ENCODE results near the gene MED9.

The MED9 gene

GRCh38 chr17:17508646-17509591, 32.1 kb downstream of the MED9 start:
- no peak for FAIRE-seq
- TF ChIP-seq POLR2A (IDR thresholded peaks at IDR 0.05; ENCODE audit: low read depth, low read length) = no peak
- DNase-seq (ENCODE audit: insufficient read length, low spot score) = no peak

- DNase-seq (ENCODE audit: insufficient read length, low spot score) = no peak
- no peak for TF ChIP-seq POLR2A (IDR thresholded peaks at IDR 0.05; ENCODE audit: low read depth, low read length)
- FAIRE-seq = no peak
Measured at GRCh38 chr17:17509601-17510425, 33.0 kb downstream of the MED9 start.

- FAIRE-seq (no peak), DNase-seq (ENCODE audit: insufficient read length, low spot score) (no peak)
- no peak for TF ChIP-seq POLR2A (IDR thresholded peaks at IDR 0.05; ENCODE audit: low read depth, low read length)
Measured at GRCh38 chr17:17510456-17511292, 33.9 kb downstream of the MED9 start.

GRCh38 chr17:17511293-17511741, 34.5 kb downstream of the MED9 start:
- TF ChIP-seq POLR2A (IDR thresholded peaks at IDR 0.05; ENCODE audit: low read depth, low read length) = no peak
- DNase-seq (ENCODE audit: insufficient read length, low spot score) = no peak
- FAIRE-seq = no peak

GRCh38 chr17:17511881-17512858, 35.4 kb downstream of the MED9 start:
- peak; percentile 88 for FAIRE-seq
- TF ChIP-seq POLR2A (IDR thresholded peaks at IDR 0.05; ENCODE audit: low read depth, low read length) = no peak
- DNase-seq (ENCODE audit: insufficient read length, low spot score) = peak; percentile 98

GRCh38 chr17:17512866-17513265, 36.1 kb downstream of the MED9 start:
- no peak for TF ChIP-seq POLR2A (IDR thresholded peaks at IDR 0.05; ENCODE audit: low read depth, low read length)
- FAIRE-seq (no peak), DNase-seq (ENCODE audit: insufficient read length, low spot score) (no peak)

GRCh38 chr17:17513626-17514025, 36.8 kb downstream of the MED9 start:
- FAIRE-seq (no peak), DNase-seq (ENCODE audit: insufficient read length, low spot score) (no peak)
- no peak for TF ChIP-seq POLR2A (IDR thresholded peaks at IDR 0.05; ENCODE audit: low read depth, low read length)

GRCh38 chr17:17514361-17514992, 37.7 kb downstream of the MED9 start:
- FAIRE-seq (no peak), DNase-seq (ENCODE audit: insufficient read length, low spot score) (no peak)
- TF ChIP-seq POLR2A (IDR thresholded peaks at IDR 0.05; ENCODE audit: low read depth, low read length) = no peak

GRCh38 chr17:17514993-17515933, 38.5 kb downstream of the MED9 start:
- DNase-seq (ENCODE audit: insufficient read length, low spot score) = no peak

GRCh38 chr17:17515934-17516930, 39.4 kb downstream of the MED9 start:
- DNase-seq (ENCODE audit: insufficient read length, low spot score) (peak; percentile 42), FAIRE-seq (no peak)
- no peak for TF ChIP-seq POLR2A (IDR thresholded peaks at IDR 0.05; ENCODE audit: low read depth, low read length)

More at GRCh38 chr17:17514993-17515933, 38.5 kb downstream of the MED9 start:
- FAIRE-seq = no peak
- TF ChIP-seq POLR2A (IDR thresholded peaks at IDR 0.05; ENCODE audit: low read depth, low read length) = no peak

All from H54 (cell line).